Heart left ventricle (tissue), 16 donors: ENCODE measurements around the gene LLGL2. TPM values are rescaled to one million over a fixed set of nuclear protein-coding genes. Genes with fewer than 3 reads are reported as not detected.
"Not testable (repeated sequence)": the region's sequence is repeated elsewhere in the genome, so short reads cannot be mapped to it uniquely, and the experiment has no call there.

Experiments
- ATAC-seq, 4 donors: fragments of 200-7000 bp; cut with Tn5 transposase; one replicate each; pipeline ENCODE4 v1.9.1; 2020 to 2022; ENCODE audit warnings: moderate library complexity in 4 of 4, mild to moderate bottlenecking in 3 of 4, moderate number of reproducible peaks in 1 of 4
- DNase-seq, 5 donors: peaks; one replicate each; pipeline ENCODE4 v3.0.0-alpha.2; 2020
- H3K27ac ChIP-seq, 12 donors: fragments of 200-600 bp; sonication (generic) in 4 of 12; one replicate each; pipeline versions ENCODE4 v1.5.0 to v1.8.0; 2016 to 2022; ENCODE audit warnings: mild to moderate bottlenecking in 2 of 12
- H3K27me3 ChIP-seq, 9 donors: fragments of 200-600 bp; sonication (generic) in 2 of 9; one replicate each; pipeline versions ENCODE4 v1.5.1 to v1.8.0; 2016 to 2022; ENCODE audit warnings: mild to moderate bottlenecking in 3 of 9
- H3K36me3 ChIP-seq, 9 donors: fragments of 200-600 bp; sonication (generic) in 2 of 9; one replicate each; pipeline versions ENCODE4 v1.5.0 to v1.8.0; 2018 to 2022; ENCODE audit warnings: mild to moderate bottlenecking in 2 of 9
- H3K4me1 ChIP-seq, 12 donors: fragments of 200-600 bp; sonication (generic) in 4 of 12; one replicate each; pipeline versions ENCODE4 v1.5.0 to v1.8.0; 2016 to 2022; ENCODE audit warnings: mild to moderate bottlenecking in 3 of 12
- H3K4me3 ChIP-seq, 12 donors: fragments of 200-600 bp; sonication (generic) in 4 of 12; one replicate each; pipeline versions ENCODE4 v1.5.0 to v1.8.0; 2017 to 2022; ENCODE audit warnings: mild to moderate bottlenecking in 9 of 12, moderate library complexity in 4 of 12
- H3K9me3 ChIP-seq, 12 donors: fragments of 200-600 bp; sonication (generic) in 4 of 12; one replicate each; pipeline versions ENCODE4 v1.5.0 to v1.8.0; 2016 to 2022; ENCODE audit warnings: mild to moderate bottlenecking in 1 of 12
- POLR2A ChIP-seq, 2 donors: fragments of 450-650 bp; IDR thresholded peaks; one replicate each; pipeline ENCODE4 v1.6.1; 2017; ENCODE audit warnings: antibody characterized with exemption in 2 of 2, mild to moderate bottlenecking in 2 of 2, moderate library complexity in 2 of 2
- WGBS, 4 donors: extraction: QIAGEN DNeasy Blood & Tissue Kit in 2 of 4; methylation state at CpG; one replicate each; pipeline versions ENCODE4 v1.1.5 to v1.1.7; 2013 to 2018; 5-methylcytosine and 5-hydroxymethylcytosine counted together
- intact Hi-C, 10 donors: fragments of 100-400 bp; cut with DNase I; formaldehyde crosslinking; loops; one replicate each; pipeline versions ENCODE4 v1.11.1 to v1.14.2; 2022
- polyA plus RNA-seq, 2 donors: library from polyadenylated mRNA; stranded (reverse); fragments of 200-250 nt; gene quantifications; one replicate each; pipeline ENCODE4 v1.2.3, GENCODE V29; 2013
- total RNA-seq, 9 donors: library from RNA; depleted of rRNA in 2 of 9; stranded (reverse); fragments of >200 nt in 2 of 9; fragmentation: NEBNext Ultra II Directional in 3 of 9; extraction: Animal tissue kit (Norgen Biotek cat#: 25700) in 3 of 9; gene quantifications; one replicate each; pipeline versions ENCODE4 v1.1.0 to v1.2.4, GENCODE V29; 2016 to 2023
- TF ChIP-seq, protein P1 (sequence below), 12 donors: fragments of 200-600 bp; sonication (generic) in 4 of 12; IDR thresholded peaks; one replicate each; pipeline versions ENCODE4 v1.5.0 to v1.8.0; 2018 to 2022; ENCODE audit warnings: antibody characterized with exemption in 12 of 12, mild to moderate bottlenecking in 5 of 12
- donor health status: ischemic (EF 13 %, LVEDD 7.1; RV severe dilation, severe dysfunction).
- donor health status: healthy with polysubstance abuse.
- donor health status: DM: no; HTN: yes; CAD: no.
- donor health status: DM: no; HTN: no; CAD: no.
- donor health status: ischemic (EF 25% LVEDD 6.9; RV normal size, moderate dysfunction).
- donor health status: ischemic (EF 25% LVEDD 5.7; RV mildly dilated, moderate dysfunction).
- donor health status: healthy.
- donor health status: DM: yes; HTN: yes; CAD: no.
- donor health status: ischemic (EF 35%, LVEDD 5.7; RV mildly dilated, moderate dysfunction).
- donor health status: nonischemic (EF 11% LVEDD 7.7; RV severe dilation, severe dysfunction).
- donor health status: DM: yes; HTN: yes; CAD: no.
- donor health status: PGD.
- donor health status: ischemic (EF 29% LVEDD 5.4; RV normal size, mild dysfunction).
- donor health status: nonischemic (EF 23%, LVEDD 6.1; RV moderate dilation, normal function).

Gene LLGL2
- total and polyA plus RNA-seq, 11 donors: 1.8 to 8.1 (median 3.6) TPM

DNA sequence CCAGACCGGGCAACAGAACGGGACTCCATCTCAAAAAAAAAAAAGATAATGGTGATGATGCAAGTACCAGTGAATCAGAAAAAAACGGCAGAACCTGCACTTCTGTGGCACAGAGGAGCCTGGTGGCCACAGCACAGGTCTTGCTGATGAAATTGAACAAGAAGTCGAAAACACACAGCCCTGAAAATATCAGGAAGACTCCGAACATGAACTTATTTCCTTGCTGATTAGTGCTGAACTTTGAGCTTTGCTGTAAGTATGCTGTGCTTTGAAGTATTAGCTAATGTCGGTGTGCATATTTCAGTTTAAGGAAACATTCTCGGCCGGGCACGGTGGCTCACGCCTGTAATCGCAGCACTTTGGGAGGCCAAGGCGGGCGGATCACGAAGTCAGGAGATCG lies 51.2 kb downstream of the LLGL2 start:
- DNase-seq: no peak
- H3K27ac ChIP-seq: no peak overlapping the region
- WGBS, 4 donors: 90 to 93% (median 91%) methylated on average over 14 to 15 of the region's 15 CpGs
- H3K27me3 ChIP-seq: no peaks in the 10 kb centered on the region
- no peak for ATAC-seq
- no peaks in the 10 kb centered on the region for H3K36me3 ChIP-seq
- H3K4me3 ChIP-seq: no peak overlapping the region
- intact Hi-C loops: no loop called here
- no peak for TF ChIP-seq POLR2A (IDR thresholded peaks at IDR 0.05)
- H3K4me1 ChIP-seq: peaks cover 0 to 10% (median 7%) of the 10 kb centered on the region in 12 donors
- no peaks in the 10 kb centered on the region for H3K9me3 ChIP-seq

DNA sequence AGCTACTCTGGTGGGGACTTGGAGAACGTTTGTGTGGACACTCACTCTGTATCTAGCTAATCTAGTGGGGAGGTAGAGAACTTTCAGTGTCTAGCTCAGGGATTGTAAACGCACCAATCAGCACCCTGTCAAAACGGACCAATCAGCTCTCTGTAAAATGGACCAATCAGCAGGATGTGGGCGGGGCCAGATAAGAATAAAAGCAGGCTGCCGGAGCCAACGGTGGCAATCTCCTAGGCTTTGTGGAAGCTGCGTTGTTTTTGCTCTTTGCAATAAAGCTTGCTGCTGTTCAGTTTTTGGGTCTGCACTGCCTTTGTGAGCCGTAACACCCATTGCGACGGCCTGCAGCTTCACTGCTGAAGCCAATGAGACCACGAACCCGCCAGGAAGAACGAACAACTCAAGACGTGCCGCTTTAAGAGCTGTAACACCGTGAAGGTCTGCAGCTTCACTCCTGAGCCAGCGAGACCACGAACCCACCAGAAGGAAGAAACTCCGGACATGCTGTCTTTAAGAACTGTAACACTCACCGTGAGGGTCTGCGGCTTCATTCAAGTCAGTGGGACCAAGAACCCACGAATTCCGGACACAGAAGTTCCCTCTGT lies 55.7 kb downstream of the LLGL2 start:
- not testable (repeated sequence) for H3K27ac ChIP-seq, DNase-seq, ATAC-seq, H3K9me3 ChIP-seq, H3K27me3 ChIP-seq, H3K36me3 ChIP-seq, H3K4me1 ChIP-seq
- WGBS, 4 donors: 81 to 87% (median 85%) methylated on average over 23 of the region's 23 CpGs
- H3K4me3 ChIP-seq: peak overlapping the region in 1 of 12 donors; percentile 29
- intact Hi-C loops: loop anchor here in 1 of 10 donors (10.0 kb wide), 1 partner anchor 56 kb away; the partner anchor contains the start of gene LLGL2

DNA sequence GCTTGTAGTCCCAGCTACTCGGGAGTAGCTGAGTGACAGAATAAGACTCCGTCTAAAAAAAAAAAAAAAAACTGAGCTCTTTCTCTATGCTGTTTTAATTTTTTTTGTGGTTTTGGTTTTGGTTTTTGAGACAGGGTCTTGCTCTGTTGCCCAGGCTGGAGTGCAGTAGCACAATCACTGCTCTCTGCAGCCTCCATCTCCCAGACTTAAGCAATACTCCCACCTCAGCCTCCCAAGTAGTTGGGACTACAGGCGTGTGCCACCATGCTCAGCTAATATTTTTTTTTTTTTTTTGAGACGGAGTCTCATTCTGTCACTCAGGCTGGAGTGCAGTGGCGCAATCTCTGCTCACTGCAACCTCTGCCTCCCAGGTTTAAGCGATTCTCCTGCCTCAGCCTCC lies 57.7 kb downstream of the LLGL2 start:
- not testable (repeated sequence) for H3K36me3 ChIP-seq, H3K4me3 ChIP-seq, ATAC-seq, H3K27me3 ChIP-seq, DNase-seq, H3K9me3 ChIP-seq, H3K27ac ChIP-seq
- intact Hi-C loops: loop anchor here in 1 of 10 donors (10.0 kb wide), 1 partner anchor 58 kb away; the partner anchor contains the start of gene LLGL2
- peaks cover 0 to 22% (median 13%) of the 10 kb centered on the region in 12 donors for H3K4me1 ChIP-seq
- 91 to 97% (median 94%) methylated on average over 6 of the region's 6 CpGs for WGBS, 4 donors

DNA sequence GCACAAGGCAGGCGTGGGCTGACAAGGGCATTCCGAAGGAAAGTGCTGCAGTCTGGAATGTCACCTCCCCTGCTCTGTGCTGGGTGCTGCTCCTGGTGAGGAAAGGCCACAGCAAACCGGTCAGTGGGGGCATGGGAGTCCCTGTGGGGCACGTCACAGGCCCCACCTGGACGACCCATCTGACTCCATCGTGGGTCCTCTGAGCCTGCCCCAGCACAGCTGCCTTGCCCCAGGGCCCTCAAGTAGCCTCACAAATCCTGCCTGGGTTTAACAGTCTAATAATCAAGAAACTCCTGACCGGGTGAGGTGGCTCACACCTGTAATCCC lies 59.3 kb downstream of the LLGL2 start:
- no peaks in the 10 kb centered on the region for H3K36me3 ChIP-seq
- ATAC-seq (no peak), DNase-seq (no peak)
- intact Hi-C loops: loop anchor here in 9 of 10 donors (5.0 to 10.0 kb wide), 6 partner anchors 58 to 313 kb away; partner anchors contain the start of genes CASKIN2 (in 5 of the 9), TSEN54 (in 5 of the 9), LLGL2 (in 2 of the 9) and MIF4GD (in 1 of the 9)
- no peaks in the 10 kb centered on the region for H3K27me3 ChIP-seq
- TF ChIP-seq, protein P1, sequence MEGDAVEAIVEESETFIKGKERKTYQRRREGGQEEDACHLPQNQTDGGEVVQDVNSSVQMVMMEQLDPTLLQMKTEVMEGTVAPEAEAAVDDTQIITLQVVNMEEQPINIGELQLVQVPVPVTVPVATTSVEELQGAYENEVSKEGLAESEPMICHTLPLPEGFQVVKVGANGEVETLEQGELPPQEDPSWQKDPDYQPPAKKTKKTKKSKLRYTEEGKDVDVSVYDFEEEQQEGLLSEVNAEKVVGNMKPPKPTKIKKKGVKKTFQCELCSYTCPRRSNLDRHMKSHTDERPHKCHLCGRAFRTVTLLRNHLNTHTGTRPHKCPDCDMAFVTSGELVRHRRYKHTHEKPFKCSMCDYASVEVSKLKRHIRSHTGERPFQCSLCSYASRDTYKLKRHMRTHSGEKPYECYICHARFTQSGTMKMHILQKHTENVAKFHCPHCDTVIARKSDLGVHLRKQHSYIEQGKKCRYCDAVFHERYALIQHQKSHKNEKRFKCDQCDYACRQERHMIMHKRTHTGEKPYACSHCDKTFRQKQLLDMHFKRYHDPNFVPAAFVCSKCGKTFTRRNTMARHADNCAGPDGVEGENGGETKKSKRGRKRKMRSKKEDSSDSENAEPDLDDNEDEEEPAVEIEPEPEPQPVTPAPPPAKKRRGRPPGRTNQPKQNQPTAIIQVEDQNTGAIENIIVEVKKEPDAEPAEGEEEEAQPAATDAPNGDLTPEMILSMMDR (IDR thresholded peaks at IDR 0.05): no peak
- no peak for TF ChIP-seq POLR2A (IDR thresholded peaks at IDR 0.05)
- peaks cover 0 to 25% (median 10%) of the 10 kb centered on the region in 12 donors for H3K4me1 ChIP-seq
- 88 to 91% (median 90%) methylated on average over 4 to 7 of the region's 7 CpGs for WGBS, 4 donors
- H3K9me3 ChIP-seq: no peaks in the 10 kb centered on the region
- no peak overlapping the region for H3K4me3 ChIP-seq
- H3K27ac ChIP-seq: no peak overlapping the region

DNA sequence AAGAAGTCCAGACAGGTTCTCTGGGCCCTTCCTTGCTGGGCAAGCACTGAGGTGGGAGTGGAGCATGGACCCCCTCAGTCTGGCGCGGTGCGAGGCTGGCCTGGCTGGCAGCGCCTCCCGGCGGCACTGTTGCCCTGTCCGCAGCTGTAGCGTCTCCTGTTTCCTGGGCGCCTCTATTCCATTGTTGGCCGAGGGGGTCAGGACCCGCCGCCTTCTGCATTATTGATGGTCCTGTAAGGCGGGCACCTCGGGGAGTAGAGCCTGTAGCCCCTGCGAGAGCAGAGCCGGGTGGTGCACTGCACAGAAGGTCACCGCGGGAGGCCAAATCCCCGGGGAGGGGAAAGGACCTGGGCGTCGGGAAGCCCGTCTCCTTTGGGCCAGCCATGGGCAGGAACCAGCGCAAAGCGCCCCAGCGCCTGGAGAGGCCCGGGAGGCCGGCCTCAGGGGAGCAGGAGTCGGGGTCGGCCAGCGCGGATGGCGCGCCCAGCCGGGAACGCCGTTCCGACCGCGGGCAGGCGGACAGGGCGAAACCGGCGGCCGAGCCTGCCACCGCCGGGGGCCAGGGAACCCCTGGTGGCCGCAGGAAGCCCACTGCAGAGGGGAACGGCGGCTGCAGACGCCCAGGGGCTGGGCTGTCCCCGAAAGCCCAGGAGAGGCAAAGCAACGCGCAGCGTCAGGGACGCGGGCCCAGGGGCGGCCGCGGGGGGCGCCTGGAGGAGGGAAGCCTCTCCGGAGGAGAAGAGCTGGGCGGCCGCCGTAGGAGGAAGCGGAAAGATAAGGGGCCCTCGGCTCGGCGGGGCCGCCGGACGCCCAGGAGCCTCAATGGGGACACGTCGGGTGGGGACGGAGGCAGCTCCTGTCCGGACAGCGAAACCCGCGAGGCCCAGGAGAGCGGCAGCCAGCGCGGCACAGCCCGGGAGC lies 62.4 kb downstream of the LLGL2 start, which contains the start of gene MYO15B:
MYO15B (plus strand) TSS at position 126 of the 921 bp plus-strand sequence; CDS start at position 384, 258 bp downstream.
- Histone ChIP-seq H3K4me3 (peak within 1 kb of the TSS; percentile 34 to 92 (median 75)), H3K36me3 (peaks cover 0 to 4% (median 0%) of the 10 kb centered on the region in 9 donors), H3K27ac (peak within 1 kb of the TSS; percentile 85 to 98 (median 95)), H3K4me1 (peaks cover 0 to 29% (median 14%) of the 10 kb centered on the region in 12 donors), H3K27me3 (no peaks in the 10 kb centered on the region), H3K9me3 (no peaks in the 10 kb centered on the region)
- DNase-seq (peak; percentile 68 to 90 (median 75)), ATAC-seq (peak in 3 of 4 donors; percentile 31 to 48 (median 37))
- WGBS, 4 donors: 4 to 8% (median 6%) methylated on average over 45 to 82 of the region's 82 CpGs
- intact Hi-C loops: loop anchor here in 9 of 10 donors (2.0 to 10.0 kb wide), 9 partner anchors 61 to 316 kb away; partner anchors contain the start of genes CASKIN2 (in 6 of the 9), TSEN54 (in 5 of the 9), LLGL2 (in 3 of the 9) and MIF4GD (in 1 of the 9)
- TF ChIP-seq, protein P1 (IDR thresholded peaks at IDR 0.05): peak in 11 of 12 donors; percentile 14 to 57 (median 34)
- TF ChIP-seq POLR2A (IDR thresholded peaks at IDR 0.05): no peak
